HK-2 (cell line): ENCODE data around the gene PRDM12.

Source experiments
- DNase-seq: peaks from one replicate; pipeline ENCODE4 v3.0.0-alpha.2; 2018; ENCODE audit not compliant: unreplicated experiment

Gene PRDM12

GRCh38 chr9:130720762-130721161 lies 56.4 kb downstream of the PRDM12 start:
- DNase-seq: no peak

GRCh38 chr9:130728721-130729120 lies 64.3 kb downstream of the PRDM12 start:
- no peak for DNase-seq

GRCh38 chr9:130729145-130729544 lies 64.8 kb downstream of the PRDM12 start:
- no peak for DNase-seq

- no peak for DNase-seq
Observed at GRCh38 chr9:130731355-130731754, 67.0 kb downstream of the PRDM12 start.

GRCh38 chr9:130732136-130732535 lies 67.7 kb downstream of the PRDM12 start:
- no peak for DNase-seq
